ENCODE data around the gene PLEKHA5.

GRCh38 chr12:19217446-19217845 lies 87.9 kb downstream of the PLEKHA5 start:
- TF ChIP-seq, protein P1, sequence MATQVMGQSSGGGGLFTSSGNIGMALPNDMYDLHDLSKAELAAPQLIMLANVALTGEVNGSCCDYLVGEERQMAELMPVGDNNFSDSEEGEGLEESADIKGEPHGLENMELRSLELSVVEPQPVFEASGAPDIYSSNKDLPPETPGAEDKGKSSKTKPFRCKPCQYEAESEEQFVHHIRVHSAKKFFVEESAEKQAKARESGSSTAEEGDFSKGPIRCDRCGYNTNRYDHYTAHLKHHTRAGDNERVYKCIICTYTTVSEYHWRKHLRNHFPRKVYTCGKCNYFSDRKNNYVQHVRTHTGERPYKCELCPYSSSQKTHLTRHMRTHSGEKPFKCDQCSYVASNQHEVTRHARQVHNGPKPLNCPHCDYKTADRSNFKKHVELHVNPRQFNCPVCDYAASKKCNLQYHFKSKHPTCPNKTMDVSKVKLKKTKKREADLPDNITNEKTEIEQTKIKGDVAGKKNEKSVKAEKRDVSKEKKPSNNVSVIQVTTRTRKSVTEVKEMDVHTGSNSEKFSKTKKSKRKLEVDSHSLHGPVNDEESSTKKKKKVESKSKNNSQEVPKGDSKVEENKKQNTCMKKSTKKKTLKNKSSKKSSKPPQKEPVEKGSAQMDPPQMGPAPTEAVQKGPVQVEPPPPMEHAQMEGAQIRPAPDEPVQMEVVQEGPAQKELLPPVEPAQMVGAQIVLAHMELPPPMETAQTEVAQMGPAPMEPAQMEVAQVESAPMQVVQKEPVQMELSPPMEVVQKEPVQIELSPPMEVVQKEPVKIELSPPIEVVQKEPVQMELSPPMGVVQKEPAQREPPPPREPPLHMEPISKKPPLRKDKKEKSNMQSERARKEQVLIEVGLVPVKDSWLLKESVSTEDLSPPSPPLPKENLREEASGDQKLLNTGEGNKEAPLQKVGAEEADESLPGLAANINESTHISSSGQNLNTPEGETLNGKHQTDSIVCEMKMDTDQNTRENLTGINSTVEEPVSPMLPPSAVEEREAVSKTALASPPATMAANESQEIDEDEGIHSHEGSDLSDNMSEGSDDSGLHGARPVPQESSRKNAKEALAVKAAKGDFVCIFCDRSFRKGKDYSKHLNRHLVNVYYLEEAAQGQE (IDR thresholded peaks at IDR 0.05; ENCODE audit: unreplicated experiment), result no peak
- TF ChIP-seq NANOG (IDR thresholded peaks at IDR 0.05; ENCODE audit: borderline replicate concordance) (no peak), CTCF (conservative IDR thresholded peaks at IDR 0.05; ENCODE audit: low read depth in 2 of 2) (no peak), POLR2AphosphoS5 (IDR thresholded peaks at IDR 0.05; ENCODE audit: low read depth) (no peak)

Data from GM23338 (cell line).